LHCN-M2 (cell line): ENCODE data around the gene UCK1. TPM values are rescaled to one million over a fixed set of nuclear protein-coding genes. Genes with fewer than 3 reads are reported as not detected.
A peak's percentile ranks its signal among the peaks of the same experiment; 100 is the strongest.

ENCODE experiments used
- DNase-seq: peaks from one replicate; pipeline ENCODE4 v3.0.0-alpha.2; 2012; ENCODE audit warnings: low read depth
- polyA plus RNA-seq: library from polyadenylated mRNA; unstranded; fragments of >200 nt; gene quantifications from one replicate; pipeline ENCODE4 v1.2.1, GENCODE V29; 2012; ENCODE audit warnings: missing spikeins
- total RNA-seq: library from RNA; depleted of rRNA; stranded (reverse); fragments of >200 nt; gene quantifications from 2 replicates; pipeline ENCODE4 v1.2.3, GENCODE V29; 2014; rRNA removed

Gene UCK1
- 44.1 and 54.4 TPM in 2 replicates for total RNA-seq
- polyA plus RNA-seq: 33.3 TPM

- DNase-seq: peak; percentile 72
These were observed at the start of gene UCK1 for GRCh38 chr9:131530920-131531832. Gene UCK1, minus strand, starts transcription at chr9:131531263. Its CDS starts 89 bp downstream, at chr9:131531174.

- DNase-seq: no peak
These were observed 49.3 kb upstream of the UCK1 start for GRCh38 chr9:131580358-131580757.

GRCh38 chr9:131579789-131580211 is 48.7 kb upstream of the UCK1 start:
- no peak for DNase-seq

GRCh38 chr9:131578731-131579504 is 47.9 kb upstream of the UCK1 start:
- DNase-seq: no peak

- no peak for DNase-seq
These were observed 47.0 kb upstream of the UCK1 start for GRCh38 chr9:131578021-131578420.

GRCh38 chr9:131577005-131578000 is 46.2 kb upstream of the UCK1 start:
- DNase-seq: no peak

- no peak for DNase-seq
These were observed 45.1 kb upstream of the UCK1 start for GRCh38 chr9:131575946-131576853.

GRCh38 chr9:131574730-131575640 is 43.9 kb upstream of the UCK1 start:
- DNase-seq: no peak

GRCh38 chr9:131567910-131568309 is 36.8 kb upstream of the UCK1 start:
- DNase-seq: no peak

- no peak for DNase-seq
These were observed 35.1 kb upstream of the UCK1 start for GRCh38 chr9:131566158-131566557.

- no peak for DNase-seq
These were observed 34.3 kb upstream of the UCK1 start for GRCh38 chr9:131565369-131565768.

GRCh38 chr9:131562032-131562959 is 31.2 kb upstream of the UCK1 start:
- DNase-seq: no peak

- no peak for DNase-seq
These were observed 28.4 kb upstream of the UCK1 start for GRCh38 chr9:131559421-131560000.

- no peak for DNase-seq
These were observed 26.9 kb upstream of the UCK1 start for GRCh38 chr9:131557855-131558548.

- DNase-seq: no peak
These were observed 25.0 kb upstream of the UCK1 start for GRCh38 chr9:131555841-131556673.

- DNase-seq: no peak
These were observed 23.8 kb upstream of the UCK1 start for GRCh38 chr9:131554843-131555351.
